ENCODE data around the gene C6orf89.

GRCh38 chr6:36944650-36945049, 58.9 kb downstream of the C6orf89 start:
- TF ChIP-seq, protein P1, sequence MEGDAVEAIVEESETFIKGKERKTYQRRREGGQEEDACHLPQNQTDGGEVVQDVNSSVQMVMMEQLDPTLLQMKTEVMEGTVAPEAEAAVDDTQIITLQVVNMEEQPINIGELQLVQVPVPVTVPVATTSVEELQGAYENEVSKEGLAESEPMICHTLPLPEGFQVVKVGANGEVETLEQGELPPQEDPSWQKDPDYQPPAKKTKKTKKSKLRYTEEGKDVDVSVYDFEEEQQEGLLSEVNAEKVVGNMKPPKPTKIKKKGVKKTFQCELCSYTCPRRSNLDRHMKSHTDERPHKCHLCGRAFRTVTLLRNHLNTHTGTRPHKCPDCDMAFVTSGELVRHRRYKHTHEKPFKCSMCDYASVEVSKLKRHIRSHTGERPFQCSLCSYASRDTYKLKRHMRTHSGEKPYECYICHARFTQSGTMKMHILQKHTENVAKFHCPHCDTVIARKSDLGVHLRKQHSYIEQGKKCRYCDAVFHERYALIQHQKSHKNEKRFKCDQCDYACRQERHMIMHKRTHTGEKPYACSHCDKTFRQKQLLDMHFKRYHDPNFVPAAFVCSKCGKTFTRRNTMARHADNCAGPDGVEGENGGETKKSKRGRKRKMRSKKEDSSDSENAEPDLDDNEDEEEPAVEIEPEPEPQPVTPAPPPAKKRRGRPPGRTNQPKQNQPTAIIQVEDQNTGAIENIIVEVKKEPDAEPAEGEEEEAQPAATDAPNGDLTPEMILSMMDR (optimal IDR thresholded peaks at IDR 0.05 in 1 of 3, IDR thresholded peaks at IDR 0.05 in 1 of 3, conservative IDR thresholded peaks at IDR 0.05 in 1 of 3; ENCODE audit: extremely low read depth in 1 of 3, insufficient read depth in 2 of 3, low read length in 3 of 3), result no peak
- no peak for TF ChIP-seq EZH2 (IDR thresholded peaks at IDR 0.05; ENCODE audit: low read length)

Measured in keratinocyte (primary cell).